Gastrocnemius medialis (tissue), 4 donors: ENCODE data around the gene MOSPD3.

Source experiments
- CTCF ChIP-seq, 5 experiments: fragments of 450-650 bp in 3 of 5; fragments of 200-600 bp in 2 of 5; sonication (generic) in 2 of 5; IDR thresholded peaks in 4 of 5; conservative IDR thresholded peaks in 1 of 5; 1 replicate in 4 of 5; 2 replicates in 1 of 5; pipeline ENCODE4 v1.5.1; 2016 to 2019; ENCODE audit warnings: antibody characterized with exemption in 5 of 5, mild to moderate bottlenecking in 3 of 5, moderate library complexity in 3 of 5
- POLR2A ChIP-seq, 2 donors: fragments of 450-650 bp; IDR thresholded peaks; one replicate each; pipeline ENCODE4 v1.6.1; 2017; ENCODE audit warnings: antibody characterized with exemption in 2 of 2, mild to moderate bottlenecking in 2 of 2, moderate library complexity in 2 of 2

GRCh38 chr7:100632951-100633717, 20.8 kb downstream of the MOSPD3 start:
- TF ChIP-seq CTCF (IDR thresholded peaks at IDR 0.05 in 4 of 5, conservative IDR thresholded peaks at IDR 0.05 in 1 of 5) = peak in 1 of 5 experiments; percentile 21
- TF ChIP-seq POLR2A (IDR thresholded peaks at IDR 0.05) = no peak
